ENCODE data around the gene ELOA. TPM values are rescaled to one million over a fixed set of nuclear protein-coding genes. Genes with fewer than 3 reads are reported as not detected.

ELOA gene
- total RNA-seq, 1 donor from 2014 or later = 25.5 TPM

DNA sequence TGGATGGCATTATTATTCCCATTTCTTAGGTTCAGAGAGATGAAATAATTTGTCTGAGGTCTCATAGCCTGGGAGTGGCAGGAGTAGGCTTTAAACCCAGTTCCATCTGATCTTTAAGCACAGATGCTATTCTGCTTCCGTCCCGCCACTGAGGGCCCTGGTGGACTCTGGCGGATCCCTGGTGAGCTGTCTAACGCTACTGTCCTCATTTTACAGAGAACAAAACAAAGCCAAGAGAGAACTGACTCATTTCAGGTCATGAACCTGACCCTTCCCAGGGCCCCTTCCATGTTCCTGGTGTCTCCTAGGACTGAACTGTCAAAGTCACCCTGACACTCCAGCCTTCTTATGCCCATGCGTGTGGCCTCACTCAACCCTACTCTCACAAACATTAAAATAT lies 60.4 kb downstream of the ELOA start:
- intact Hi-C loops (cut with DNase I) = no loop called here
- H3K27ac ChIP-seq = no peak overlapping the region
- no peaks in the 10 kb centered on the region for H3K9me3 ChIP-seq
- TF ChIP-seq POLR2AphosphoS5 (IDR thresholded peaks at IDR 0.05; ENCODE audit: insufficient read depth in 1 of 2, low read depth in 1 of 2) (no peak), POLR2A (IDR thresholded peaks at IDR 0.05) (no peak)
- TF ChIP-seq, protein P1, sequence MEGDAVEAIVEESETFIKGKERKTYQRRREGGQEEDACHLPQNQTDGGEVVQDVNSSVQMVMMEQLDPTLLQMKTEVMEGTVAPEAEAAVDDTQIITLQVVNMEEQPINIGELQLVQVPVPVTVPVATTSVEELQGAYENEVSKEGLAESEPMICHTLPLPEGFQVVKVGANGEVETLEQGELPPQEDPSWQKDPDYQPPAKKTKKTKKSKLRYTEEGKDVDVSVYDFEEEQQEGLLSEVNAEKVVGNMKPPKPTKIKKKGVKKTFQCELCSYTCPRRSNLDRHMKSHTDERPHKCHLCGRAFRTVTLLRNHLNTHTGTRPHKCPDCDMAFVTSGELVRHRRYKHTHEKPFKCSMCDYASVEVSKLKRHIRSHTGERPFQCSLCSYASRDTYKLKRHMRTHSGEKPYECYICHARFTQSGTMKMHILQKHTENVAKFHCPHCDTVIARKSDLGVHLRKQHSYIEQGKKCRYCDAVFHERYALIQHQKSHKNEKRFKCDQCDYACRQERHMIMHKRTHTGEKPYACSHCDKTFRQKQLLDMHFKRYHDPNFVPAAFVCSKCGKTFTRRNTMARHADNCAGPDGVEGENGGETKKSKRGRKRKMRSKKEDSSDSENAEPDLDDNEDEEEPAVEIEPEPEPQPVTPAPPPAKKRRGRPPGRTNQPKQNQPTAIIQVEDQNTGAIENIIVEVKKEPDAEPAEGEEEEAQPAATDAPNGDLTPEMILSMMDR (IDR thresholded peaks at IDR 0.05) = no peak
- no peak for DNase-seq (ENCODE audit: extremely low spot score in 2 of 2)
- H3K4me3 ChIP-seq = no peak overlapping the region
- H3K4me1 ChIP-seq = peaks cover 24% of the 10 kb centered on the region
- no peaks in the 10 kb centered on the region for H3K27me3 ChIP-seq
- H3K36me3 ChIP-seq = peaks cover 0 to 9% of the 10 kb centered on the region in 2 donors

DNA sequence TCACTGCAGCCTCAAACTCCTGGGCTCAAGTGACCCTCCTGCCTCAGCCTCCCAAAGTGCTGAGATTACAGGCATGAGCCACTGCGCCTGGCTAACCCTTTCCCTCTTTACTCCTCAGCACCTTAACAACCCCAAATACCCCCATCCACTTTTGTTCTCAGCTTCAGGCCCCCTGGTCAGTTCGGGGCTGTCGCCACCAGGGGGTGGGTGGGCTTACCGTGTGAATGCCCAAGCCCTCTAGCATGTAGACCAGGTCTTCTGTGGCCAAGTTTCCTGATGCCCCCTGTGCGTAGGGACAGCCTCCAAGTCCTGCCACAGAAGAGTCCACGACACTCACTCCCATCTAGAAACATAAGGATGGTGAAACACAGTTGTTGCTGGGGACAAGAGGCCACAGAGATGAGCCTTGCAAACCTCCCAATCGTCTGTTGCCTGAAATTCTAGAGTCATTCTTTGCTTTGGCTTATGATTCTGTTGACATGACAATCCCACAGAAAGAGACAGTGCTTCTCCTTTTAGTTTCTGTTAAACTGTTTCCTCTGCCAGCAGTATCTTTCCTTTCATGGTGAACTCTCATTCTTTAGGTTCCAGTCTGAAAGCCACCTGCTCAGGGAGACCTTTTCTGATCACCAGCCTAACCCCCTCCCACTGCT lies 61.0 kb downstream of the ELOA start:
- Histone ChIP-seq H3K9me3 (no peaks in the 10 kb centered on the region), H3K27me3 (no peaks in the 10 kb centered on the region), H3K27ac (no peak overlapping the region), H3K36me3 (peaks cover 0 to 9% of the 10 kb centered on the region in 2 donors), H3K4me1 (peaks cover 17% of the 10 kb centered on the region), H3K4me3 (no peak overlapping the region)
- intact Hi-C loops (cut with DNase I) = no loop called here
- TF ChIP-seq POLR2A (IDR thresholded peaks at IDR 0.05) (no peak), POLR2AphosphoS5 (IDR thresholded peaks at IDR 0.05; ENCODE audit: insufficient read depth in 1 of 2, low read depth in 1 of 2) (no peak)
- TF ChIP-seq, protein P1 (IDR thresholded peaks at IDR 0.05) = no peak
- no peak for DNase-seq (ENCODE audit: extremely low spot score in 2 of 2)

- Histone ChIP-seq H3K36me3 (peaks cover 0 to 9% of the 10 kb centered on the region in 2 donors), H3K9me3 (no peaks in the 10 kb centered on the region), H3K27ac (no peak overlapping the region), H3K27me3 (no peaks in the 10 kb centered on the region), H3K4me1 (peaks cover 10% of the 10 kb centered on the region), H3K4me3 (no peak overlapping the region)
- intact Hi-C loops (cut with DNase I) = no loop called here
- TF ChIP-seq POLR2AphosphoS5 (IDR thresholded peaks at IDR 0.05; ENCODE audit: insufficient read depth in 1 of 2, low read depth in 1 of 2) = no peak
- no peak for TF ChIP-seq POLR2A (IDR thresholded peaks at IDR 0.05)
- TF ChIP-seq, protein P1 (IDR thresholded peaks at IDR 0.05) = no peak
- no peak for DNase-seq (ENCODE audit: extremely low spot score in 2 of 2)
Measured at GRCh38 chr1:23805025-23805424, 61.8 kb downstream of the ELOA start.

- intact Hi-C loops (cut with DNase I) = no loop called here
- Histone ChIP-seq H3K4me3 (no peak overlapping the region), H3K27me3 (no peaks in the 10 kb centered on the region), H3K9me3 (no peaks in the 10 kb centered on the region), H3K36me3 (peaks cover 0 to 9% of the 10 kb centered on the region in 2 donors), H3K27ac (no peak overlapping the region), H3K4me1 (peaks cover 5% of the 10 kb centered on the region)
- DNase-seq (ENCODE audit: extremely low spot score in 2 of 2) = no peak
- TF ChIP-seq POLR2A (IDR thresholded peaks at IDR 0.05) = no peak
- no peak for TF ChIP-seq POLR2AphosphoS5 (IDR thresholded peaks at IDR 0.05; ENCODE audit: insufficient read depth in 1 of 2, low read depth in 1 of 2)
- TF ChIP-seq, protein P1 (IDR thresholded peaks at IDR 0.05) = no peak
Measured at GRCh38 chr1:23806280-23806679, 63.0 kb downstream of the ELOA start.

DNA sequence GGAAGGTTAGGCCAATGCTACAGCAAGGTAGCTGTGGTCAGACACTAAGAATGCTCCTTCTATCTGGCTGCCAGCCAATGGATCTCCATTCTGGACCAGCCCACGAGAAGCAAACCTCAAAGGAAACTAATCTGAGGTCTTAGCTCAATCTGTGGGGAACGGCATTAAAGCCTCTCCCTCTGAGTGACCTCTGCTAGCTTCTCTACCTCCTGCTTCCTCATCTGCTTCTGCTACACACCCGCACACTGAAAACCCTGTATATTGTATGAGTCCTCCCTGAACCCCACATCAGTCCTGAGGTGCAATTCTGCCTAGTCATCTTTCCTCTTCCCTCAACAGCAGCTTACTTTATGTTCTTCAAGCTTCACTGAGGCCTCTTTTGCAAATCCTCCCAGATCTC lies 64.2 kb downstream of the ELOA start:
- TF ChIP-seq POLR2AphosphoS5 (IDR thresholded peaks at IDR 0.05; ENCODE audit: insufficient read depth in 1 of 2, low read depth in 1 of 2) (no peak), POLR2A (IDR thresholded peaks at IDR 0.05) (no peak)
- TF ChIP-seq, protein P1 (IDR thresholded peaks at IDR 0.05) = no peak
- H3K4me3 ChIP-seq = no peak overlapping the region
- no peaks in the 10 kb centered on the region for H3K27me3 ChIP-seq
- intact Hi-C loops (cut with DNase I) = no loop called here
- no peaks in the 10 kb centered on the region for H3K9me3 ChIP-seq
- no peak for DNase-seq (ENCODE audit: extremely low spot score in 2 of 2)
- H3K27ac ChIP-seq = no peak overlapping the region
- peaks cover 0 to 15% of the 10 kb centered on the region in 2 donors for H3K36me3 ChIP-seq
- no peaks in the 10 kb centered on the region for H3K4me1 ChIP-seq

Measured in vagina (tissue), 2 donors.